Measurements from ENCODE around the gene SLC66A2. TPM values are rescaled to one million over a fixed set of nuclear protein-coding genes. Genes with fewer than 3 reads are reported as not detected.

SLC66A2 gene
- total RNA-seq, 1 donor: 23.3 TPM

DNA sequence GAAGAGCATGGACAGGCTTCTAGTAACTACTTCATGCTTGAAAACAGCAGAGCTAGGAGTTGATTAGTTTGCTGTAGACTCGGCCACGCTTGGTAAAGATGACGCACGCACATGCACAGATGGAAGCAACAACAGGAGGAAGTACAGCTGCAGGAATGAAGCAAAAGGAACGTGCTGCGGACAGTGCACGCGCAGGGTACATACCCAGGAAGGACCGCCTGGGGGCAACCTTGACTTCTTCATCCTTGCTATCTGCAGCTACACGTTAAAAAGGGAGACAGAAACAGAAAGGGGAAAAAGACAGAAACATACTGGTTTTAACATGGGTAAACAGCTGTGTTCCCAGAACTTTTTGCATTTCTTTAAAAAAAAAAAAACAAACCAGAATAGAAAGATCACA, 17.7 kb downstream of the SLC66A2 start:
- H3K4me3 ChIP-seq (ENCODE audit: low read depth, low read length): no peak overlapping the region
- TF ChIP-seq CTCF (IDR thresholded peaks at IDR 0.05; ENCODE audit: insufficient read depth, low read depth, low read length): peak; percentile 69
- peak; percentile 84 for DNase-seq (ENCODE audit: low read depth)

GRCh38 chr18:79932907-79933306, 18.5 kb downstream of the SLC66A2 start:
- DNase-seq (ENCODE audit: low read depth): no peak
- TF ChIP-seq CTCF (IDR thresholded peaks at IDR 0.05; ENCODE audit: insufficient read depth, low read depth, low read length): no peak
- H3K4me3 ChIP-seq (ENCODE audit: low read depth, low read length): no peak overlapping the region

DNA sequence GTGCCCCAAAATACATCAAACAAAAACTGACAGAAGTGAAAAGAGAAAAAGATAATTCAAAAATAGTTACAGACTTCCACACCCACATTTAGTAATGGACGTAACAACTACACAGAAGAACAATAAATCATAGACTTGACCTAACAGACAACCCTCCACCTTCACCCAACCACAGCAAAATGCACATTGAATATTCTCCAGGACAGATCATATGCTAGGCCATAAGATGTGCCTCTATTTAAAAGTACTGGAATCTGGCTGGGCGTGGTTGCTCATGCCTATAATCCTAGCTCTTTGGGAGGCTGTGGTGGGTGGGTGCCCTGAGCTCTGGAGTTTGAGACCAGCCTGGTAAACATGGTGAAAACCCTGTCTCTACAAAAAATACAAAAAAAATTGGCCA, 20.0 kb downstream of the SLC66A2 start:
- TF ChIP-seq CTCF (IDR thresholded peaks at IDR 0.05; ENCODE audit: insufficient read depth, low read depth, low read length): no peak
- no peak overlapping the region for H3K4me3 ChIP-seq (ENCODE audit: low read depth, low read length)
- no peak for DNase-seq (ENCODE audit: low read depth)

DNA sequence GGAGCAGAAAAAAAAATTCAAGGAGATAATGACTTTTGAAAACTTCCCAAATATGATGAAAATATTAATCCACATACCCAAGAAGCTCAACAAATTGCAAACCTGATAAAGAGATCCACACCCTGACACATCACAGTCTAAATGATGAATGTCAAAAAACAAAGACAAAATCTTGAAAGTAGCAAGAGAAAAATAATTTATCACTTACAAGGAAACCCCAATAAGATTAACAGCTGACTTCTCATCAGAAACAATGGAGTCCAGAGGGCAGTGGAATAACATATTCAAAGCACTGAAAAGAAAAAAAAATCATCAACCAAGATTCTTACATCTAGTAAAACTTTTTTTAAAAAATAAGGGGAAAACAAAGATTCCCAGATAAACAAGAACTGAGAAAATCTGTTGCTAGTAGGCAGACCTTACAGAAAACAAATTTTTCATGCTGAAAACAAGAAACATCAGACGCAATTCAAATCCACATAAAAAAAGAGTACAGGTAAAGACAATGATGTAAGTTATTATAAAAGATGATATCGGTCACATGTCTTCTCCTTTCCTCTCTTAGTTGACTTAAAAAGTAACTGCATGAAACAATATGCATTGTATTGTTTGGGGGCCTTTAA, 21.3 kb downstream of the SLC66A2 start:
- DNase-seq (ENCODE audit: low read depth): no peak
- no peak for TF ChIP-seq CTCF (IDR thresholded peaks at IDR 0.05; ENCODE audit: insufficient read depth, low read depth, low read length)
- H3K4me3 ChIP-seq (ENCODE audit: low read depth, low read length): no peak overlapping the region

DNA sequence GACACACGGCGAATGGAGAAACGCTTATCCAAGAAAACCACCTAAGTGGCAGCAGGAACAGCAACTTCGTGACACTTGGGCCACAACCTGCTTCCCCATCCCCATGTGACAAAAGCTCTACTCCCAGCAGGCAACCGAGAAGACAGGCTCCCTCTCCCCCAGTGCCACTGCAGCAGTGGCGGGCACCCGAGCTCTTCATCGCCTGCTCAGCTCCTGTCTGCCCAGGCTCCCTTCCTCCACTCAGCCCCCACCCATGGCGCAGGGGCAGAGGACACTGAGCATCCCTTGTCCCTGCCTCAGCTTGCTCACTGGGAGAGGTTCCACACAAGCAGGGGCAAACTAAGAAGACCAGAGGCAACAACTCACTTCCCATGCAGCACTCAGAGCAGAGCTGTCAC, 22.9 kb downstream of the SLC66A2 start:
- TF ChIP-seq CTCF (IDR thresholded peaks at IDR 0.05; ENCODE audit: insufficient read depth, low read depth, low read length): no peak
- DNase-seq (ENCODE audit: low read depth): no peak
- H3K4me3 ChIP-seq (ENCODE audit: low read depth, low read length): no peak overlapping the region

GRCh38 chr18:79927607-79928562, 23.6 kb downstream of the SLC66A2 start:
- H3K4me3 ChIP-seq (ENCODE audit: low read depth, low read length): no peak overlapping the region
- TF ChIP-seq CTCF (IDR thresholded peaks at IDR 0.05; ENCODE audit: insufficient read depth, low read depth, low read length): no peak
- no peak for DNase-seq (ENCODE audit: low read depth)

All from fibroblast of villous mesenchyme (primary cell).